Lower leg skin (tissue), 4 donors: Measurements from ENCODE around the gene HGFAC. TPM values are rescaled to one million over a fixed set of nuclear protein-coding genes. Genes with fewer than 3 reads are reported as not detected.

ENCODE experiments used
- DNase-seq, 2 donors: peaks; one replicate each; pipeline ENCODE4 v3.0.0-alpha.2; 2019; ENCODE audit warnings: low spot score in 2 of 2
- H3K4me3 ChIP-seq: fragments of 200-600 bp; sonication (generic); 2 replicates; pipeline ENCODE4 v1.5.1; 2017; ENCODE audit warnings: mild to moderate bottlenecking, low read depth; ENCODE audit not compliant: poor library complexity, severe bottlenecking
- CTCF ChIP-seq, 3 donors: fragments of 450-650 bp; IDR thresholded peaks; one replicate each; pipeline ENCODE4 v1.5.1; 2016; ENCODE audit warnings: antibody characterized with exemption in 3 of 3, mild to moderate bottlenecking in 3 of 3, moderate library complexity in 2 of 3
- POLR2A ChIP-seq, 2 donors: fragments of 450-650 bp; IDR thresholded peaks; one replicate each; pipeline ENCODE4 v1.6.1; 2016 to 2017; ENCODE audit warnings: antibody characterized with exemption in 2 of 2, mild to moderate bottlenecking in 1 of 2, moderate library complexity in 1 of 2
- WGBS, 2 donors: methylation state at CpG; one replicate each; pipeline ENCODE4 v1.1.5; 2018; 5-methylcytosine and 5-hydroxymethylcytosine counted together
- intact Hi-C: fragments of 100-400 bp; cut with DNase I; formaldehyde crosslinking; loops from one replicate; pipeline ENCODE4 v1.15.0; 2023; ENCODE audit warnings: low total_unique reads
- total RNA-seq, 4 donors: library from RNA; depleted of rRNA; stranded (reverse); fragments of >200 nt; gene quantifications; one replicate each; pipeline ENCODE4 v1.1.0, GENCODE V29; 2016

HGFAC gene
- total RNA-seq, 4 donors from 2014 or later, result 0.38 TPM; not detected in 3

- 50 to 57% methylated on average over 5 of the region's 5 CpGs for WGBS, 2 donors
- no peak for TF ChIP-seq CTCF (IDR thresholded peaks at IDR 0.05)
- TF ChIP-seq POLR2A (IDR thresholded peaks at IDR 0.05), result no peak
- no peak for DNase-seq
- intact Hi-C loops, result no loop called here
- H3K4me3 ChIP-seq, result no peak overlapping the region
Observed at GRCh38 chr4:3481113-3481531, 39.4 kb downstream of the HGFAC start.

DNA sequence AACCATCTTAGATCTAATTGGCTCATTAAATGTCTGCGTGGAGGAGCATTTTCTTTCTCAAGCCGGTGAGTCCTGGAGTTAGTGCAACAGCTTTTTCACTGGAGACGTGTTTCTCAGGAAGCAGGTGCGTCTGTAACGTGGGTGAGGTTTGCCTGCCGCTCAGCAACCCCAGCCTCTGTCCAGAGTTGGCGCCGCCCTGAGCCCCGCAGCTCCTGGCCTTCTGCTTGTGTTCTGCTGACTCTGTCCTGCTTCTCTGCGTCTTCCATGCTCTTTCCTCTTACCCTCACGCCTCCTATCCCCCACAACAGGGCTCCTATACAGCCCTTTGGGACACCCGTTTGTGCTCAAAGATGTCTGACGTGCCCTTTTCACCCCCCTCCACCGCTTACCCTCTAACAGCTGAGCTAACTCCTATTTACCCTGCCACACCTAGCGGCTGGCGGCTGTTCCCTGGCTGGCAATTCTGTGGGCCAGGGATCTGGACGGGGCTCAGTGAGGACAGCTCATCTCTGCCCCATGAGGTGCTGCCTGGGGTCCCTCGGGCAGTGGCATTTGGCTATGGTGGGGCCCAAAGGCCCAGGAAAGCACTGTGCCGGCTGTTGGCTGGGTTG, 40.1 kb downstream of the HGFAC start:
- no peak overlapping the region for H3K4me3 ChIP-seq
- intact Hi-C loops, result no loop called here
- DNase-seq, result no peak
- WGBS, 2 donors, result 62 to 69% methylated on average over 18 to 19 of the region's 19 CpGs
- TF ChIP-seq CTCF (IDR thresholded peaks at IDR 0.05), result no peak
- no peak for TF ChIP-seq POLR2A (IDR thresholded peaks at IDR 0.05)

DNA sequence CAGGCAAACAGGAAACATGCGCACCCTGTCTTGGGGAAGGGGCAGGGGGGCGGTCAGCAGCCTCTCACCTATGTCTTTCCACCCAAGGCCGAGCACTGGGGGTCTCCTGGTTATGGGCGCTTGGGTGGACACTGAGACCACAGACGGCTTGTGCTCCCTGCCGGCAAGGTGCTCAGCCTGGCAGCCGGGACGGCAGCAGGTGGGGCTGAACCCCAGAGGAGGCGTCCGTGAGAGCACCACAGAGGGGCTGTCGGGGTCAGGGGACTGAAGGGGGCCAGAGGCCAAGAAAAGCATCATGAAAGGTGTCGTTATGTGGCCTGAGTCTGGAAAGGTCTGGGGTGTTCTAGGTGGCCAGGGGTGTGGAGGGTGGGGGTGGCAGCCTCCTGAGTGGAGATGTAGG, 40.9 kb downstream of the HGFAC start:
- no peak overlapping the region for H3K4me3 ChIP-seq
- 92 to 95% methylated on average over 9 to 12 of the region's 12 CpGs for WGBS, 2 donors
- no peak for DNase-seq
- intact Hi-C loops, result no loop called here
- TF ChIP-seq POLR2A (IDR thresholded peaks at IDR 0.05) (no peak), CTCF (IDR thresholded peaks at IDR 0.05) (no peak)

- TF ChIP-seq CTCF (IDR thresholded peaks at IDR 0.05) (no peak), POLR2A (IDR thresholded peaks at IDR 0.05) (no peak)
- WGBS, 2 donors, result 23 to 55% methylated on average over 19 to 20 of the region's 23 CpGs
- H3K4me3 ChIP-seq, result no peak overlapping the region
- intact Hi-C loops, result no loop called here
- DNase-seq, result no peak
Observed at GRCh38 chr4:3483471-3483921, 41.7 kb downstream of the HGFAC start.

DNA sequence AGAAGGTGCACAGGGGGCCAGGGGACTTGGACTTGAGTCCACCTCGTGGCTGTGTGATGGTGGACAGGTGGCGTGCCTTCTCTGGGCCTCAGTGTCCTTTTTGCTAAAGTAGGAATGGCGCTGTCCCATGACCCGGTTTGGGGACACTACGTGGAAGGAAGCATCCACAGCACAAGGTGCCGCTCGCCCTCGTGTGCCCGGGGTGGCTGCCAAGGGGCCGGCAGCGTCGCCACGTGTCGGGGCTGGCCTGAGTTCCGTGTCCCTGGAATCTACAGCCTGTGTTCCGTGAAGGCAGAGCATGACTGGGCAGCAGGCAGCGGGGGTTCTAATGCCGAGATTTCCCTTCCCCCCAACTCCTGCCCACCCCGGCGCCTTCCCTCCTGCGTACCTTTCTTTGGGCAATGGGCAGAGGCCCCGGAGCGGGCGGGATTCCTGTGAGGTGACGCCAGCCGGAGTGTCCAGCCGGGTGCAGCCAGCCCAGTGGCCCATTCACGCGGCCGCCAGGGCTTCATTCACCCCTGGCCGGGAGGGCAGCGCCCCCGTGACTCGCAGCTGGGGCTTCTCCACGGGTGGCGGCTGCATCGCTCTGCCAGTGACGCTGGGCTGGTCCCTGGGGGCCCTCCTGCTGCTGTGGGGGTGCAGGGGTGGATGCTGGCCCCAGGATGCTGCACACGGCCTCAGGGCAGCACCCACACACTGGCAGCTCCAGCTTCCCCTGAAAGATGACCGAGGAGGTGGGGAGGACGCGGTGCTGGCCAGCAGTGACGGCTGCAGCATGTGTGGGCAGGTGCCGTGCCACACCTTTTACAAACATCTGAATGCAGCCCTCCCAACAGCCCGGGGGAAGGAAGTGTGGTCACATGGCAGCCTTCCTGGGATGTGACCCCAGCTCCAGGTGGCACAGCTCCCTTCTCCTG, 42.5 kb downstream of the HGFAC start:
- H3K4me3 ChIP-seq, result no peak overlapping the region
- DNase-seq, result no peak

More for the DNA sequence above, 42.5 kb downstream of the HGFAC start:
- intact Hi-C loops, result no loop called here
- WGBS, 2 donors, result 19 to 29% methylated on average over 30 to 45 of the region's 45 CpGs
- TF ChIP-seq POLR2A (IDR thresholded peaks at IDR 0.05) (no peak), CTCF (IDR thresholded peaks at IDR 0.05) (no peak)
